ENCODE data around the gene NIPSNAP3A.
"Not testable (repeated sequence)": the region's sequence is repeated elsewhere in the genome, so short reads cannot be mapped to it uniquely, and the experiment has no call there.

Gene NIPSNAP3A

GRCh38 chr9:104747565-104748358 lies at the start of gene NIPSNAP3A:
Gene NIPSNAP3A, plus strand, starts transcription at chr9:104747683. Its CDS starts 110 bp downstream, at chr9:104747793.
- H3K4me1 Mint-ChIP-seq (ENCODE audit: low read depth) = peaks cover 19% of the 10 kb centered on the region
- peaks cover 5% of the 10 kb centered on the region for H3K36me3 Mint-ChIP-seq
- no peaks in the 10 kb centered on the region for H3K9me3 Mint-ChIP-seq (ENCODE audit: low read depth)

GRCh38 chr9:104700306-104700705 lies 47.2 kb upstream of the NIPSNAP3A start:
- no peaks in the 10 kb centered on the region for H3K4me1 Mint-ChIP-seq (ENCODE audit: low read depth)
- H3K9me3 Mint-ChIP-seq (ENCODE audit: low read depth) = no peaks in the 10 kb centered on the region
- no peak overlapping the region for H3K27ac Mint-ChIP-seq
- no peak overlapping the region for H3K4me3 Mint-ChIP-seq
- H3K36me3 Mint-ChIP-seq = peaks cover 1% of the 10 kb centered on the region
- no peaks in the 10 kb centered on the region for H3K27me3 Mint-ChIP-seq

More at GRCh38 chr9:104747565-104748358, at the start of gene NIPSNAP3A:
- H3K27ac Mint-ChIP-seq = peak within 1 kb of the TSS; percentile 98
- H3K27me3 Mint-ChIP-seq = no peaks in the 10 kb centered on the region
- peak within 1 kb of the TSS; percentile 99 for H3K4me3 Mint-ChIP-seq

GRCh38 chr9:104708737-104709136 lies 38.7 kb upstream of the NIPSNAP3A start:
- H3K4me1 Mint-ChIP-seq (ENCODE audit: low read depth); H3K9me3 Mint-ChIP-seq (ENCODE audit: low read depth); H3K27ac Mint-ChIP-seq; H3K36me3 Mint-ChIP-seq; H3K27me3 Mint-ChIP-seq; H3K4me3 Mint-ChIP-seq: not testable (repeated sequence)

- Mint-ChIP-seq H3K4me1 (ENCODE audit: low read depth) (no peaks in the 10 kb centered on the region), H3K9me3 (ENCODE audit: low read depth) (peaks cover under 1% of the 10 kb centered on the region), H3K27me3 (no peaks in the 10 kb centered on the region), H3K4me3 (no peak overlapping the region), H3K27ac (no peak overlapping the region), H3K36me3 (no peaks in the 10 kb centered on the region)
Measured at GRCh38 chr9:104711604-104712003, 35.9 kb upstream of the NIPSNAP3A start.

GRCh38 chr9:104725014-104725413 lies 22.5 kb upstream of the NIPSNAP3A start:
- Mint-ChIP-seq H3K4me3 (no peak overlapping the region), H3K27ac (no peak overlapping the region), H3K9me3 (ENCODE audit: low read depth) (no peaks in the 10 kb centered on the region), H3K27me3 (no peaks in the 10 kb centered on the region), H3K4me1 (ENCODE audit: low read depth) (no peaks in the 10 kb centered on the region), H3K36me3 (peaks cover 20% of the 10 kb centered on the region)

GRCh38 chr9:104738452-104738851 lies 9.0 kb upstream of the NIPSNAP3A start:
- no peaks in the 10 kb centered on the region for H3K9me3 Mint-ChIP-seq (ENCODE audit: low read depth)
- H3K27me3 Mint-ChIP-seq = no peaks in the 10 kb centered on the region
- no peak overlapping the region for H3K27ac Mint-ChIP-seq
- no peak overlapping the region for H3K4me3 Mint-ChIP-seq
- peaks cover 2% of the 10 kb centered on the region for H3K4me1 Mint-ChIP-seq (ENCODE audit: low read depth)
- no peaks in the 10 kb centered on the region for H3K36me3 Mint-ChIP-seq

- Mint-ChIP-seq H3K27me3 (no peaks in the 10 kb centered on the region), H3K4me1 (ENCODE audit: low read depth) (peaks cover 2% of the 10 kb centered on the region), H3K4me3 (no peak overlapping the region), H3K9me3 (ENCODE audit: low read depth) (no peaks in the 10 kb centered on the region), H3K27ac (peak overlapping the region; percentile 28), H3K36me3 (no peaks in the 10 kb centered on the region)
Measured at GRCh38 chr9:104740621-104741020, 6.9 kb upstream of the NIPSNAP3A start.

- H3K4me3 Mint-ChIP-seq = no peak overlapping the region
- H3K27me3 Mint-ChIP-seq = no peaks in the 10 kb centered on the region
- H3K4me1 Mint-ChIP-seq (ENCODE audit: low read depth) = peaks cover 14% of the 10 kb centered on the region
- H3K27ac Mint-ChIP-seq = no peak overlapping the region
- H3K9me3 Mint-ChIP-seq (ENCODE audit: low read depth) = no peaks in the 10 kb centered on the region
- no peaks in the 10 kb centered on the region for H3K36me3 Mint-ChIP-seq
Measured at GRCh38 chr9:104743376-104743985, 4.0 kb upstream of the NIPSNAP3A start.

GRCh38 chr9:104745852-104746251 lies 1.6 kb upstream of the NIPSNAP3A start:
- Mint-ChIP-seq H3K9me3 (ENCODE audit: low read depth) (no peaks in the 10 kb centered on the region), H3K27ac (no peak overlapping the region), H3K4me3 (peak overlapping the region; percentile 22), H3K27me3 (no peaks in the 10 kb centered on the region), H3K36me3 (peaks cover 3% of the 10 kb centered on the region), H3K4me1 (ENCODE audit: low read depth) (peaks cover 19% of the 10 kb centered on the region)

- Mint-ChIP-seq H3K4me1 (ENCODE audit: low read depth) (peaks cover 19% of the 10 kb centered on the region), H3K9me3 (ENCODE audit: low read depth) (no peaks in the 10 kb centered on the region), H3K36me3 (peaks cover 3% of the 10 kb centered on the region), H3K27ac (no peak overlapping the region), H3K4me3 (peak overlapping the region; percentile 55), H3K27me3 (no peaks in the 10 kb centered on the region)
Measured at GRCh38 chr9:104746285-104746684, 1.2 kb upstream of the NIPSNAP3A start.

- H3K27ac Mint-ChIP-seq = peak overlapping the region; percentile 98
- H3K9me3 Mint-ChIP-seq (ENCODE audit: low read depth) = no peaks in the 10 kb centered on the region
- peak overlapping the region; percentile 99 for H3K4me3 Mint-ChIP-seq
- H3K4me1 Mint-ChIP-seq (ENCODE audit: low read depth) = peaks cover 19% of the 10 kb centered on the region
- H3K36me3 Mint-ChIP-seq = peaks cover 3% of the 10 kb centered on the region
- no peaks in the 10 kb centered on the region for H3K27me3 Mint-ChIP-seq
Measured at GRCh38 chr9:104746798-104747197, 685 bp upstream of the NIPSNAP3A start.

GRCh38 chr9:104747245-104747564 lies 278 bp upstream of the NIPSNAP3A start:
- Mint-ChIP-seq H3K9me3 (ENCODE audit: low read depth) (no peaks in the 10 kb centered on the region), H3K4me1 (ENCODE audit: low read depth) (peaks cover 19% of the 10 kb centered on the region), H3K36me3 (peaks cover 4% of the 10 kb centered on the region), H3K4me3 (peak overlapping the region; percentile 99), H3K27ac (peak overlapping the region; percentile 98), H3K27me3 (no peaks in the 10 kb centered on the region)

GRCh38 chr9:104748359-104749031 lies 1.0 kb downstream of the NIPSNAP3A start:
- Mint-ChIP-seq H3K4me1 (ENCODE audit: low read depth) (peaks cover 17% of the 10 kb centered on the region), H3K4me3 (peak overlapping the region; percentile 99), H3K36me3 (peaks cover 5% of the 10 kb centered on the region), H3K9me3 (ENCODE audit: low read depth) (no peaks in the 10 kb centered on the region), H3K27ac (peak overlapping the region; percentile 92), H3K27me3 (no peaks in the 10 kb centered on the region)

- Mint-ChIP-seq H3K36me3 (peaks cover 8% of the 10 kb centered on the region), H3K4me3 (no peak overlapping the region), H3K27ac (no peak overlapping the region), H3K9me3 (ENCODE audit: low read depth) (no peaks in the 10 kb centered on the region), H3K27me3 (no peaks in the 10 kb centered on the region), H3K4me1 (ENCODE audit: low read depth) (peaks cover 17% of the 10 kb centered on the region)
Measured at GRCh38 chr9:104750185-104750767, 2.8 kb downstream of the NIPSNAP3A start.

GRCh38 chr9:104758974-104759373 lies 11.5 kb downstream of the NIPSNAP3A start:
- peaks cover 3% of the 10 kb centered on the region for H3K36me3 Mint-ChIP-seq
- no peak overlapping the region for H3K27ac Mint-ChIP-seq
- no peak overlapping the region for H3K4me3 Mint-ChIP-seq
- no peaks in the 10 kb centered on the region for H3K9me3 Mint-ChIP-seq (ENCODE audit: low read depth)
- no peaks in the 10 kb centered on the region for H3K27me3 Mint-ChIP-seq
- H3K4me1 Mint-ChIP-seq (ENCODE audit: low read depth) = peaks cover 3% of the 10 kb centered on the region

All from activated naive CD8-positive, alpha-beta T cell (primary cell).